ENCODE results near the gene SPEG.

DNA sequence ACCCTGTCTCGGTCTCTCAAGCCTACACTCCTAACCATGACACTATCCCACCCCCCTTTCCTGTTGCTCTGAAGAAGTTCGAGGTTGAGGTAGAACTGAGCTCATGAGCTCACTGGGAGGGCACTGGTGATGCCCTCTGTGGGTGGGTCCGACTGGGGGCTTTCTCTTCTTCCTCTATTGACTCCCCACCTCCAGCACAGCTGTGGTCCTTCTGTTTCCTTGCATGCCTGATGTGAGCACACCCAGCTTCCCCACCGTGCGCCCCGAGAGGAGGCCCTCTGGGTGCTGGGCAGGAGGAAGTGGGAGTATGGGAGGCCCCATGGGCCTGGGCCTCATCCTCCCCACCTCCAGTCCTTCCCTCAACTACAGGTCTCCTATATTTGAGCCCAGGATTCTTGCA lies 20.9 kb downstream of the SPEG start:
- TF ChIP-seq, protein P1, sequence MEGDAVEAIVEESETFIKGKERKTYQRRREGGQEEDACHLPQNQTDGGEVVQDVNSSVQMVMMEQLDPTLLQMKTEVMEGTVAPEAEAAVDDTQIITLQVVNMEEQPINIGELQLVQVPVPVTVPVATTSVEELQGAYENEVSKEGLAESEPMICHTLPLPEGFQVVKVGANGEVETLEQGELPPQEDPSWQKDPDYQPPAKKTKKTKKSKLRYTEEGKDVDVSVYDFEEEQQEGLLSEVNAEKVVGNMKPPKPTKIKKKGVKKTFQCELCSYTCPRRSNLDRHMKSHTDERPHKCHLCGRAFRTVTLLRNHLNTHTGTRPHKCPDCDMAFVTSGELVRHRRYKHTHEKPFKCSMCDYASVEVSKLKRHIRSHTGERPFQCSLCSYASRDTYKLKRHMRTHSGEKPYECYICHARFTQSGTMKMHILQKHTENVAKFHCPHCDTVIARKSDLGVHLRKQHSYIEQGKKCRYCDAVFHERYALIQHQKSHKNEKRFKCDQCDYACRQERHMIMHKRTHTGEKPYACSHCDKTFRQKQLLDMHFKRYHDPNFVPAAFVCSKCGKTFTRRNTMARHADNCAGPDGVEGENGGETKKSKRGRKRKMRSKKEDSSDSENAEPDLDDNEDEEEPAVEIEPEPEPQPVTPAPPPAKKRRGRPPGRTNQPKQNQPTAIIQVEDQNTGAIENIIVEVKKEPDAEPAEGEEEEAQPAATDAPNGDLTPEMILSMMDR (IDR thresholded peaks at IDR 0.05): no peak
- TF ChIP-seq POLR2AphosphoS5 (IDR thresholded peaks at IDR 0.05) (no peak), POLR2A (IDR thresholded peaks at IDR 0.05) (no peak)

Measured in upper lobe of left lung (tissue), 4 donors.